Renal cortex interstitium (tissue), 11 donors: ENCODE data around the gene TAB3. TPM values are rescaled to one million over a fixed set of nuclear protein-coding genes. Genes with fewer than 3 reads are reported as not detected.
"Not testable (repeated sequence)": the region's sequence is repeated elsewhere in the genome, so short reads cannot be mapped to it uniquely, and the experiment has no call there.

ENCODE experiments used
- DNase-seq, 11 donors: peaks; one replicate each; pipeline ENCODE4 v3.0.0-alpha.2; 2013; ENCODE audit warnings: low read depth in 9 of 11, low spot score in 4 of 11; ENCODE audit errors: extremely low read depth in 1 of 11
- polyA plus RNA-seq, 3 donors: library from polyadenylated mRNA; unstranded; fragments of 120-200 nt; gene quantifications; one replicate each; pipeline ENCODE4 v1.2.1, GENCODE V29; 2013; ENCODE audit not compliant: insufficient read length in 3 of 3

The TAB3 gene
- polyA plus RNA-seq, 3 donors: 28.6 to 39.8 (median 31.2) TPM

DNA sequence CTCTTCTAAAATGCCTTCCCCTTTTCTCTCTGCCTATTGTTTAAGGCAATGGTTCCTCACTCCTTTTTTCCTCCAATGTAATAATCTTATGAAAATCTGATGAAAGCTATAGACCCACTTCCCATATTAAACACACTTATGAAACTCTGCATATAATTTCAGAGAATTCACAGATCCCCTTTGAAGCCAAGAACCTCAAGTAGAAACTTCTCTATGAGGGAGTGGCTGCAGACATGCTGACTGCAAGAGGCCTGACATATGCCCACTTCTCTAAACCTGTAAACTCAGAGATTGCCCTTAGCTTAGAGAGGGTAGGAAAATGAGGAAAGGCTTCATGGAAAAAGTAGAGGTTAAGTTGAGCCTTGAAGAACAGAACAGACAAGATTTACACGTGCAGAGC lies 37.6 kb downstream of the TAB3 start:
- DNase-seq: no peak

GRCh38 chrX:30835373-30835772 lies 53.7 kb downstream of the TAB3 start:
- DNase-seq: no peak

DNA sequence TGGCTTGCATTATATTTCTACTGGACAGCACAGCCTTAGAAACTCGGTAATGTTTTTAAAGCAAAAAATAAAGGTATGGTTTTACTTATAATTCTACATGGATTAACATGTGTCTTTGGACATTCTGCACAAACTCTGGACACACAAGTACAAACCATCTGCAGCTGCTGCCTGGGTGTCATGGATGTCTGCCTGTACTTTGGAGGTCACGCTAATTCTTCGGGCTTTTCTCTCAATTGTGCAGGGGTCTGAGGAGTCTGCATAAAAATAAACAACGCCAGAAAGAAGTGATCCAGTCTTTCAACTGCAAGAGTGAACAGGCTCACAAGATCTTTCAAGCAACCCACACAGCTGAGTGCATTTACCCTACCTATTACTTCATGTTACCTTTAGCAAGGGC lies 55.2 kb downstream of the TAB3 start:
- DNase-seq: no peak

DNA sequence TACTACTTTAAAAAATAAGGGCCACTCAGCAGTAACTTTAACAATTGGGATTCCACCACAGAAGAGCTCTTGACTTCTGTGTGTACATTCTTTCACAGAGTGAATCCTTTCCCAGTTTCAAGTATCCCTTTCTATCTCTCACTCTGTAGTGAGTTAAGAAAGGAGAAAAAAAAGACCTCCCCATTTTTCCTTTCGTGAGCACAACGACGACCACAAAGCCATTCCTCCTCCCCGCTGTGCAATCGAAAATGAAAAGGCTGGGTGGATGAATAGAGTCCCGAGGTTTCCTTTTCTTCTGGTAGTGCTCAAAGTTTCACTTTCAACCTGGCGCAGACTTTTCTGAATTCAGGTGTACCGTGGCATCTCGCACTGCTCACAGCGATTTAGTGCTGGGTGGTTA lies 58.0 kb downstream of the TAB3 start:
- DNase-seq: no peak

DNA sequence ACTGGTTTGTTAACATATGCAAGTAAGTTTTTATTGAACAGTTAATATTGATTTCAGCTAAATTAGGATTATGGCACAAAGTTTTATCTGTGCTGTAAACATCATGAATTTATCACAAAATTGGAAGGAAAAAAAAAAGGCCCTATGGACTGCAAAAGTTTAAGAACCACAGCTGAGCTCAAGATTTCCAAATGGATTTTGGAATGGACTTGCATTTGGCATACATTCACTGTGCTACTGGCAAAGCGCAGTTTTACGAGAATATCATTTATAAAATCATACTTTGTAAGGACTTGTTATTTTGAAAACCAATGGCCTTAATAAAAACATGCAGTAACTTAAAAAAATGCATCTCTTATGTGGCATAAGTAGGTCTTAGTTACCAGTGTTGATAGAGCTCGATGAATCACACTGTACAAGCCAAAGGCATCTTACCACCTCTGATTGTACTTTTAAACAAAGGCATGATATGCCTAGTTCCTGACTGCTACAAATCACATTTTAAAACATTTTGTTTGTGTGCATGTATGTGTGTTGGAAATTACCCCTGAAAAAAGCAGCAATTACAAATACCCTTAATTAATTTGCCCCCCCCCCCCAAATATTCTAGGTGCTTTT lies 58.6 kb downstream of the TAB3 start:
- DNase-seq: no peak

DNA sequence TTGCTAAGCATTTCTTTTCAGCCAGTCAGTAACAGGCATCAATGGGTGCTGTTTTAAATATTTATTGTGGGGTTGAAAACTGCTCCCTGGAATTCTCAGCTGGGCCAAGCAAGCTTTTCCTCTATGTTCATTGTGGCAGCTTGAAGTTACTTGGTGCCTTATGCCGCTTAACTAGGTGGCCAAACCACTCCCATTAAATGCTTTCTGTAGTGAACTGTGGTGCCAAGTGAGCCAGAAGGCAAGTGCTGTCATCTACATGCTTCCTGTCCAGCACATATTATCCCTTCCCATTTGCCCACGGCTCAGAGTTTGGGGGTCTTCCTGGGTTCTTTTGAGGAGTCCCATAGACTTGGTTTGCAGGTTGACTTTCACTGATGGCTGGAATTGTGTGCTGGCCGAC lies 64.8 kb downstream of the TAB3 start:
- DNase-seq: no peak

DNA sequence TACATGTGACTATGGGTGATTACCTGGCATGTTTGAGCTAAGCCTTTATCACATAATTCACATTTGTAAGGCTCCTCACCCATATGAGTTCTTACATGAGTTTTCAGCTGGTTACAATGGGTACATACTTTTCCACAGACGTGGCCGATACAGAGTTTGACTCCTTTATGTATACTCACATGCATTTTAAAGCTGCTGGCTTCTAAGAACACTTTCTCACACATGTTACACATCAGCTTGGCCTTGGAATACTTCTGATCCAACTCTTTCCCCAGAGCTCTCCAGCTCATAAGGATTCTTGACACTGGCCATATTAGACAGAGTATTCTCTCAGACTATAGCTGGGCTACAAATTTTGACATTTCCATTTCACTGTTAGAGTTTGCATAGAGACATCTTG lies 66.3 kb downstream of the TAB3 start:
- no peak for DNase-seq

DNA sequence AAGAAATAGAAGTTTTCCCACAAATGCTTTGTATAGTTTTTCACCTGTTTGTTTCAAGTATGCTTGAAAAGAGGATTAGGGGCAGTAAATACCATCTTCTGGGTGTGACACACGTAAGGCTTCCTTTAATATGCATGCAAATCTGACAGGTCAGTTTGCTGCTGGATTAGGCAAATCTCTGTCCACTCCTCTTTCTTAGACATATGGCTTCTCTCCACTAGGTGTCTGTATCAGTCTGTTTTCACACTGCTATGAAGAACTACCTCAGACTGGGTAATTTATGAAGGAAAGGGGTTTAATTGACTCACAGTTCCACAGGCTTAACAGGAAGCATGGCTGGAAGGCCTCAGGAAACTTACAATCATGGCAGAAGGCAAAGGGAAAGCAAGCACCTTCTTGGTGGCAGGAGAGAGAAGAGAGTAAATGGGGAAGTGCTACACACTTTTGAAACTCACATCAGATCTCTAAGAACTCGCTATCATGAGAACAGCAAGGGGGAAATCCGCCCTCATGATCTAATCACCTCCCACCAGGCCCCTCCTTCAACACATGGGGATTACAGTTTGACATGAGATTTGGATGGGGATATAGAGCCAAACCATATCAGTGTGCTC lies 66.9 kb downstream of the TAB3 start:
- DNase-seq: no peak

GRCh38 chrX:30821116-30821515 lies 67.9 kb downstream of the TAB3 start:
- DNase-seq: no peak

DNA sequence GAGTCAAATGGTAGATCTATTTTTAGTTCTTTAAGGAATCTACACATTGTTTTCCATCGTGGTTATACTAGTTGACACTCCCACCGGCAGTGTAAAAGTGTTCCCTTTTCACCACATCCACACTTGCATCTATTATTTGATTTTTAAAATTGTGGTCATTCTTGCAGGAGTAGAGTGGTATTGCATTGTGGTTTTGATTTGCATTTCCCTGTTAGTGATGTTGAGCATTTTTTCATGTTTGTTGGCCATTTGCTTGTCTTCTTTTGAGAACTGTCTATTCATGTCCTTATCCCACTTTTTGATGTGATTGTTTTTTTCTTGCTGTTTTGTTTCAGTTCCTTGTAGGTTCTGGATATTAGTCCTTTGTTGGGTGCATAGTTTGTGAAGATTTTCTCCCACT lies 70.0 kb downstream of the TAB3 start:
- DNase-seq: no peak

- no peak for DNase-seq
Observed at GRCh38 chrX:30816079-30816478, 73.0 kb downstream of the TAB3 start.

DNA sequence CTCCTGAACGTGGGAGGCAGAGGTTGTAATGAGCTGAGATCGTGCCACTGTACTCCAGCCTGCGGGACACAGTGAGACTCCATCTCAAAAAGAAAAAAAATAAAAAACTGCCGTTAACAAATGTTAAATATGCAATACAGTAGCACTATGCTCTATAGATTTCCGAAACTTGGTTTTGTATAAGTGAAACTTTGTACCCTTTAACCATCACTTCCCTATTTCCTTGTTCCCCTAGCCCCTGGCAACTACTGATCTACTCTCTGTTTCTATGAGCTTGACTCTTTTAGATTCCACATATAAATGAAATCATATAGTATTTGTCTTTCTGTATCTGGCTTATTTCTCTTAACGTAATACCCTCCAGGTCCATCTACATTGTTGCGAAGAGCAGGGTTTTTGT lies 74.1 kb downstream of the TAB3 start:
- no peak for DNase-seq

GRCh38 chrX:30812326-30812725 lies 76.7 kb downstream of the TAB3 start:
- no peak for DNase-seq

DNA sequence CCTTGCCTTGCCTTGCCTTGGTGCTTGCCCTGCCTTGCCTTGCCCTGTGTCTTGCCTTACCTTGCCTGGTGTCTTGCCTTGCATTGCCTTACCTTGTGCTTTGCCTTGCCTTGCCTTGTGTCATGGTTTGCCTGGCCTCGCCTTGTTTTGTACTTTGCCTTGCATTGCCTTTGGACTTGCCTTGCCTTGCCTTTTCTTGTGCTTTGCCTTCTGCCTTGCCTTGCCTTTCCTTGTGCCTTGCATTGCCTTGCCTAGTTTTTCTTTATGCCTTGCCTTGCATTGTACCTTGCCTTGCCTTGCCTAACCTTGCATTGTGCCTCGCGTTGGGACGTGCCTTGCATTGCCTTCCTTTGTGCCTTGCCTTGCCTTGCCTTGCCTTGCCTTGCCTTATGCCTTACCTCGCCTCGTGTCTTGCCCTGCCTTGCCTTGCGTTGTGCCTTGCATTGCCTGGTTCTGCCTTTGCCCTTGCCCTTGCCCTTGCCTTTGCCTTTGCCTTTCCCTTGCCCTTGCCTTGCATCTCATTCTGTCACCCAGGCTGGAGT lies 82.8 kb downstream of the TAB3 start:
- no peak for DNase-seq

DNA sequence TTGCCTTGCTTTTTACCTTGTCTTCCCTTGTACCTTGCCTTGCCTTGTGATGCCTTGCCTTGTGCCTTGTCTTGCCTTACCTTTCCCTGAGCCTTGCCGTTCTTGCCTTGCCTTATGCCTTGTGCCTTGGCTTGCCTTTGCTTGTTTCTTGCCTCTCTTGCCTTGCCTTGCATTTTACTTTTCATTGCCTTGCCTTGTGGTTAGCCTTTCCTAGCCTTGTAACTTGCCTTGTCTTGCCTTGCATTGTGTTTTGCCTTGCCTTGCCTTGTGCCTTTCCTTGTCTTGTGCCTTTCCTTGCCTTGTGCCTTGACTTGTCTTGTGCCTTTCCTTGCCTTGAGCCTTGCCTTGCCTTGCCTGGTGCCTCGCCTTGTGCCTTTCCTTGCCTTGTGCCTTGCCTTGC lies 84.6 kb downstream of the TAB3 start:
- no peak for DNase-seq

- no peak for DNase-seq
Observed at GRCh38 chrX:30800901-30801300, 88.2 kb downstream of the TAB3 start.

GRCh38 chrX:30799327-30799726 lies 89.7 kb downstream of the TAB3 start:
- DNase-seq: no peak

GRCh38 chrX:30798810-30799209 lies 90.2 kb downstream of the TAB3 start:
- no peak for DNase-seq

GRCh38 chrX:30797301-30797700 lies 91.8 kb downstream of the TAB3 start:
- not testable (repeated sequence) for DNase-seq

GRCh38 chrX:30795981-30796958 lies 92.8 kb downstream of the TAB3 start:
- DNase-seq: no peak
